ENCODE measurements around the gene SNX17. TPM values are rescaled to one million over a fixed set of nuclear protein-coding genes. Genes with fewer than 3 reads are reported as not detected.

Gene SNX17
- total and polyA plus RNA-seq, 4 donors = 77.8 to 92.6 (median 85.0) TPM

GRCh38 chr2:27379836-27380625 is 9.6 kb downstream of the SNX17 start:
- H3K36me3 ChIP-seq (ENCODE audit: control insufficient read depth in 1 of 2, insufficient read depth in 2 of 2, low read length in 1 of 2) = peaks cover 0 to 6% of the 10 kb centered on the region in 2 donors
- ATAC-seq (ENCODE audit: low FRiP score) (peak; percentile 52), DNase-seq (peak; percentile 89 to 92)
- H3K4me1 ChIP-seq (ENCODE audit: control insufficient read depth in 1 of 2, insufficient read depth in 2 of 2, low read length in 2 of 2) = no peaks in the 10 kb centered on the region
- H3K9me3 ChIP-seq (ENCODE audit: control insufficient read depth, low read length) = no peaks in the 10 kb centered on the region
- intact Hi-C loops (cut with DNase I) = loop anchor here in 1 of 2 donors (1.0 to 2.0 kb wide), 2 partner anchors 29 to 48 kb away; partner anchors contain the start of genes NRBP1 and PPM1G
- WGBS, 2 donors = 0 to 1% methylated on average over 35 of the region's 35 CpGs
- H3K4me3 ChIP-seq (ENCODE audit: low read length in 2 of 2) = peak overlapping the region; percentile 77 to 88
- H3K27me3 ChIP-seq (ENCODE audit: control insufficient read depth in 1 of 2, insufficient read depth in 2 of 2, low read length in 1 of 2) = no peaks in the 10 kb centered on the region
- peak overlapping the region in 1 of 2 donors; percentile 80 for H3K27ac ChIP-seq (ENCODE audit: low read depth in 1 of 2, low read length in 2 of 2)

- H3K27me3 ChIP-seq (ENCODE audit: control insufficient read depth in 1 of 2, insufficient read depth in 2 of 2, low read length in 1 of 2) = no peaks in the 10 kb centered on the region
- 4% methylated on average over 66 to 67 of the region's 67 CpGs for WGBS, 2 donors
- H3K36me3 ChIP-seq (ENCODE audit: control insufficient read depth in 1 of 2, insufficient read depth in 2 of 2, low read length in 1 of 2) = peaks cover 0 to 6% of the 10 kb centered on the region in 2 donors
- DNase-seq (peak; percentile 98 to 99), ATAC-seq (ENCODE audit: low FRiP score) (peak; percentile 94)
- H3K9me3 ChIP-seq (ENCODE audit: control insufficient read depth, low read length) = no peaks in the 10 kb centered on the region
- no peaks in the 10 kb centered on the region for H3K4me1 ChIP-seq (ENCODE audit: control insufficient read depth in 1 of 2, insufficient read depth in 2 of 2, low read length in 2 of 2)
- peak within 1 kb of the TSS; percentile 77 to 88 for H3K4me3 ChIP-seq (ENCODE audit: low read length in 2 of 2)
- intact Hi-C loops (cut with DNase I) = loop anchor here in 1 of 2 donors (1.0 to 2.0 kb wide), 2 partner anchors 28 to 47 kb away; partner anchors contain the start of genes NRBP1 and PPM1G
- H3K27ac ChIP-seq (ENCODE audit: low read depth in 1 of 2, low read length in 2 of 2) = peak within 1 kb of the TSS; percentile 53 to 80
Measured at GRCh38 chr2:27380626-27381545, 10.5 kb downstream of the SNX17 start, which contains the start of gene ZNF513. Gene ZNF513, minus strand, starts transcription at chr2:27380734. Its CDS starts 208 bp downstream, at chr2:27380526.

- DNase-seq (no peak), ATAC-seq (ENCODE audit: low FRiP score) (no peak)
- Histone ChIP-seq H3K27me3 (ENCODE audit: control insufficient read depth in 1 of 2, insufficient read depth in 2 of 2, low read length in 1 of 2) (no peaks in the 10 kb centered on the region), H3K9me3 (ENCODE audit: control insufficient read depth, low read length) (no peaks in the 10 kb centered on the region), H3K27ac (ENCODE audit: low read depth in 1 of 2, low read length in 2 of 2) (peak overlapping the region in 1 of 2 donors; percentile 73), H3K4me1 (ENCODE audit: control insufficient read depth in 1 of 2, insufficient read depth in 2 of 2, low read length in 2 of 2) (no peaks in the 10 kb centered on the region), H3K36me3 (ENCODE audit: control insufficient read depth in 1 of 2, insufficient read depth in 2 of 2, low read length in 1 of 2) (peaks cover 0 to 6% of the 10 kb centered on the region in 2 donors), H3K4me3 (ENCODE audit: low read length in 2 of 2) (no peak overlapping the region)
- WGBS, 2 donors = 90 to 92% methylated on average over 10 of the region's 10 CpGs
- intact Hi-C loops (cut with DNase I) = loop anchor here in 1 of 2 donors (2.0 kb wide), 1 partner anchor 27 kb away; the partner anchor contains the start of gene PPM1G
Measured at GRCh38 chr2:27381577-27382181, 11.3 kb downstream of the SNX17 start.

- ATAC-seq (ENCODE audit: low FRiP score) = no peak
- 94% methylated on average over 9 of the region's 9 CpGs for WGBS, 2 donors
- no peak overlapping the region for H3K27ac ChIP-seq (ENCODE audit: low read depth in 1 of 2, low read length in 2 of 2)
- DNase-seq = no peak
- H3K4me1 ChIP-seq (ENCODE audit: control insufficient read depth in 1 of 2, insufficient read depth in 2 of 2, low read length in 2 of 2) = no peaks in the 10 kb centered on the region
- H3K9me3 ChIP-seq (ENCODE audit: control insufficient read depth, low read length) = no peaks in the 10 kb centered on the region
- no peaks in the 10 kb centered on the region for H3K36me3 ChIP-seq (ENCODE audit: control insufficient read depth in 1 of 2, insufficient read depth in 2 of 2, low read length in 1 of 2)
- H3K27me3 ChIP-seq (ENCODE audit: control insufficient read depth in 1 of 2, insufficient read depth in 2 of 2, low read length in 1 of 2) = no peaks in the 10 kb centered on the region
- H3K4me3 ChIP-seq (ENCODE audit: low read length in 2 of 2) = no peak overlapping the region
- intact Hi-C loops (cut with DNase I) = no loop called here
Measured at GRCh38 chr2:27390822-27391679, 20.6 kb downstream of the SNX17 start.

GRCh38 chr2:27393225-27393624 is 22.8 kb downstream of the SNX17 start:
- DNase-seq (no peak), ATAC-seq (ENCODE audit: low FRiP score) (no peak)
- WGBS, 2 donors = 96 to 98% methylated on average over 33 of the region's 33 CpGs
- Histone ChIP-seq H3K27me3 (ENCODE audit: control insufficient read depth in 1 of 2, insufficient read depth in 2 of 2, low read length in 1 of 2) (no peaks in the 10 kb centered on the region), H3K27ac (ENCODE audit: low read depth in 1 of 2, low read length in 2 of 2) (no peak overlapping the region), H3K4me1 (ENCODE audit: control insufficient read depth in 1 of 2, insufficient read depth in 2 of 2, low read length in 2 of 2) (no peaks in the 10 kb centered on the region), H3K4me3 (ENCODE audit: low read length in 2 of 2) (no peak overlapping the region), H3K36me3 (ENCODE audit: control insufficient read depth in 1 of 2, insufficient read depth in 2 of 2, low read length in 1 of 2) (no peaks in the 10 kb centered on the region), H3K9me3 (ENCODE audit: control insufficient read depth, low read length) (no peaks in the 10 kb centered on the region)
- intact Hi-C loops (cut with DNase I) = no loop called here

GRCh38 chr2:27398962-27399361 is 28.5 kb downstream of the SNX17 start:
- H3K36me3 ChIP-seq (ENCODE audit: control insufficient read depth in 1 of 2, insufficient read depth in 2 of 2, low read length in 1 of 2) = no peaks in the 10 kb centered on the region
- H3K9me3 ChIP-seq (ENCODE audit: control insufficient read depth, low read length) = no peaks in the 10 kb centered on the region
- H3K27ac ChIP-seq (ENCODE audit: low read depth in 1 of 2, low read length in 2 of 2) = no peak overlapping the region
- intact Hi-C loops (cut with DNase I) = no loop called here
- H3K4me1 ChIP-seq (ENCODE audit: control insufficient read depth in 1 of 2, insufficient read depth in 2 of 2, low read length in 2 of 2) = no peaks in the 10 kb centered on the region
- DNase-seq (no peak), ATAC-seq (ENCODE audit: low FRiP score) (no peak)
- no peaks in the 10 kb centered on the region for H3K27me3 ChIP-seq (ENCODE audit: control insufficient read depth in 1 of 2, insufficient read depth in 2 of 2, low read length in 1 of 2)
- no peak overlapping the region for H3K4me3 ChIP-seq (ENCODE audit: low read length in 2 of 2)
- 93 to 94% methylated on average over 5 of the region's 5 CpGs for WGBS, 2 donors

GRCh38 chr2:27400348-27401135 is 30.1 kb downstream of the SNX17 start:
- 100% methylated on average over 2 of the region's 2 CpGs for WGBS, 2 donors
- no peak overlapping the region for H3K27ac ChIP-seq (ENCODE audit: low read depth in 1 of 2, low read length in 2 of 2)
- ATAC-seq (ENCODE audit: low FRiP score) = no peak
- H3K4me3 ChIP-seq (ENCODE audit: low read length in 2 of 2) = no peak overlapping the region
- no peak for DNase-seq
- no peaks in the 10 kb centered on the region for H3K36me3 ChIP-seq (ENCODE audit: control insufficient read depth in 1 of 2, insufficient read depth in 2 of 2, low read length in 1 of 2)
- no peaks in the 10 kb centered on the region for H3K27me3 ChIP-seq (ENCODE audit: control insufficient read depth in 1 of 2, insufficient read depth in 2 of 2, low read length in 1 of 2)
- no peaks in the 10 kb centered on the region for H3K9me3 ChIP-seq (ENCODE audit: control insufficient read depth, low read length)
- intact Hi-C loops (cut with DNase I) = no loop called here
- H3K4me1 ChIP-seq (ENCODE audit: control insufficient read depth in 1 of 2, insufficient read depth in 2 of 2, low read length in 2 of 2) = no peaks in the 10 kb centered on the region

Measured in aorta (tissue), 5 donors.